ENCODE data around the gene EGFL7.

EGFL7 gene

GRCh38 chr9:136644593-136645351 is 17.9 kb upstream of the EGFL7 start (continued):
- TF ChIP-seq MYNN (tag by site-specific recombination; IDR thresholded peaks at IDR 0.05; ENCODE audit: borderline replicate concordance) (no peak), ZEB2 (tag by site-specific recombination; IDR thresholded peaks at IDR 0.05) (no peak), ZNF544 (tag by site-specific recombination; IDR thresholded peaks at IDR 0.05) (no peak), RBAK (tag by site-specific recombination; IDR thresholded peaks at IDR 0.05) (no peak), ZNF626 (tag by site-specific recombination; IDR thresholded peaks at IDR 0.05) (no peak), ZNF335 (tag by site-specific recombination; conservative IDR thresholded peaks at IDR 0.05) (0 out of 2 replicates have a peak, but pooled peaks have one; percentile 4), ZNF133 (tag by site-specific recombination; IDR thresholded peaks at IDR 0.05) (no peak), ZNF394 (tag by site-specific recombination; IDR thresholded peaks at IDR 0.05; ENCODE audit: borderline replicate concordance) (no peak), ZNF600 (tag by site-specific recombination; IDR thresholded peaks at IDR 0.05) (no peak), ZNF677 (tag by site-specific recombination; IDR thresholded peaks at IDR 0.05) (no peak), ZNF658 (tag by site-specific recombination; IDR thresholded peaks at IDR 0.05) (no peak), KLF10 (tag by site-specific recombination; IDR thresholded peaks at IDR 0.05) (no peak), ATF2 (tag by site-specific recombination; IDR thresholded peaks at IDR 0.05; ENCODE audit: low read depth) (no peak), ZNF521 (tag by site-specific recombination; IDR thresholded peaks at IDR 0.05) (no peak), BCL11B (tag by site-specific recombination; IDR thresholded peaks at IDR 0.05; ENCODE audit: low read depth) (no peak), ZNF670 (tag by site-specific recombination; IDR thresholded peaks at IDR 0.05; ENCODE audit: low read depth) (no peak), SP2 (tag by site-specific recombination; IDR thresholded peaks at IDR 0.05) (no peak), ZNF157 (tag by site-specific recombination; IDR thresholded peaks at IDR 0.05) (no peak), BCL11A (tag by site-specific recombination; IDR thresholded peaks at IDR 0.05; ENCODE audit: low read depth) (no peak), ZNF426 (tag by site-specific recombination; IDR thresholded peaks at IDR 0.05) (no peak), ZBTB8A (tag by site-specific recombination; IDR thresholded peaks at IDR 0.05) (no peak), ZBTB20 (tag by site-specific recombination; IDR thresholded peaks at IDR 0.05) (0 out of 2 replicates have a peak, but pooled peaks have one; percentile 9), ZFHX2 (tag by site-specific recombination; conservative IDR thresholded peaks at IDR 0.05) (peak; percentile 0; the same call in 1 of the 2 replicates), ZNF548 (tag by site-specific recombination; IDR thresholded peaks at IDR 0.05) (no peak), ZNF596 (tag by site-specific recombination; IDR thresholded peaks at IDR 0.05) (no peak), ZNF48 (tag by site-specific recombination; IDR thresholded peaks at IDR 0.05) (no peak)
- TF ChIP-seq, protein P1, sequence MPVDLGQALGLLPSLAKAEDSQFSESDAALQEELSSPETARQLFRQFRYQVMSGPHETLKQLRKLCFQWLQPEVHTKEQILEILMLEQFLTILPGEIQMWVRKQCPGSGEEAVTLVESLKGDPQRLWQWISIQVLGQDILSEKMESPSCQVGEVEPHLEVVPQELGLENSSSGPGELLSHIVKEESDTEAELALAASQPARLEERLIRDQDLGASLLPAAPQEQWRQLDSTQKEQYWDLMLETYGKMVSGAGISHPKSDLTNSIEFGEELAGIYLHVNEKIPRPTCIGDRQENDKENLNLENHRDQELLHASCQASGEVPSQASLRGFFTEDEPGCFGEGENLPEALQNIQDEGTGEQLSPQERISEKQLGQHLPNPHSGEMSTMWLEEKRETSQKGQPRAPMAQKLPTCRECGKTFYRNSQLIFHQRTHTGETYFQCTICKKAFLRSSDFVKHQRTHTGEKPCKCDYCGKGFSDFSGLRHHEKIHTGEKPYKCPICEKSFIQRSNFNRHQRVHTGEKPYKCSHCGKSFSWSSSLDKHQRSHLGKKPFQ (tag by site-specific recombination; IDR thresholded peaks at IDR 0.05), result no peak
- TF ChIP-seq, protein P2, sequence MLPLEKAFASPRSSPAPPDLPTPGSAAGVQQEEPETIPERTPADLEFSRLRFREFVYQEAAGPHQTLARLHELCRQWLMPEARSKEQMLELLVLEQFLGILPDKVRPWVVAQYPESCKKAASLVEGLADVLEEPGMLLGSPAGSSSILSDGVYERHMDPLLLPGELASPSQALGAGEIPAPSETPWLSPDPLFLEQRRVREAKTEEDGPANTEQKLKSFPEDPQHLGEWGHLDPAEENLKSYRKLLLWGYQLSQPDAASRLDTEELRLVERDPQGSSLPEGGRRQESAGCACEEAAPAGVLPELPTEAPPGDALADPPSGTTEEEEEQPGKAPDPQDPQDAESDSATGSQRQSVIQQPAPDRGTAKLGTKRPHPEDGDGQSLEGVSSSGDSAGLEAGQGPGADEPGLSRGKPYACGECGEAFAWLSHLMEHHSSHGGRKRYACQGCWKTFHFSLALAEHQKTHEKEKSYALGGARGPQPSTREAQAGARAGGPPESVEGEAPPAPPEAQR (tag by site-specific recombination; IDR thresholded peaks at IDR 0.05), result no peak
- TF ChIP-seq, protein P3, sequence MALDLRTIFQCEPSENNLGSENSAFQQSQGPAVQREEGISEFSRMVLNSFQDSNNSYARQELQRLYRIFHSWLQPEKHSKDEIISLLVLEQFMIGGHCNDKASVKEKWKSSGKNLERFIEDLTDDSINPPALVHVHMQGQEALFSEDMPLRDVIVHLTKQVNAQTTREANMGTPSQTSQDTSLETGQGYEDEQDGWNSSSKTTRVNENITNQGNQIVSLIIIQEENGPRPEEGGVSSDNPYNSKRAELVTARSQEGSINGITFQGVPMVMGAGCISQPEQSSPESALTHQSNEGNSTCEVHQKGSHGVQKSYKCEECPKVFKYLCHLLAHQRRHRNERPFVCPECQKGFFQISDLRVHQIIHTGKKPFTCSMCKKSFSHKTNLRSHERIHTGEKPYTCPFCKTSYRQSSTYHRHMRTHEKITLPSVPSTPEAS (tag by site-specific recombination; IDR thresholded peaks at IDR 0.05), result no peak
- TF ChIP-seq, protein P4, sequence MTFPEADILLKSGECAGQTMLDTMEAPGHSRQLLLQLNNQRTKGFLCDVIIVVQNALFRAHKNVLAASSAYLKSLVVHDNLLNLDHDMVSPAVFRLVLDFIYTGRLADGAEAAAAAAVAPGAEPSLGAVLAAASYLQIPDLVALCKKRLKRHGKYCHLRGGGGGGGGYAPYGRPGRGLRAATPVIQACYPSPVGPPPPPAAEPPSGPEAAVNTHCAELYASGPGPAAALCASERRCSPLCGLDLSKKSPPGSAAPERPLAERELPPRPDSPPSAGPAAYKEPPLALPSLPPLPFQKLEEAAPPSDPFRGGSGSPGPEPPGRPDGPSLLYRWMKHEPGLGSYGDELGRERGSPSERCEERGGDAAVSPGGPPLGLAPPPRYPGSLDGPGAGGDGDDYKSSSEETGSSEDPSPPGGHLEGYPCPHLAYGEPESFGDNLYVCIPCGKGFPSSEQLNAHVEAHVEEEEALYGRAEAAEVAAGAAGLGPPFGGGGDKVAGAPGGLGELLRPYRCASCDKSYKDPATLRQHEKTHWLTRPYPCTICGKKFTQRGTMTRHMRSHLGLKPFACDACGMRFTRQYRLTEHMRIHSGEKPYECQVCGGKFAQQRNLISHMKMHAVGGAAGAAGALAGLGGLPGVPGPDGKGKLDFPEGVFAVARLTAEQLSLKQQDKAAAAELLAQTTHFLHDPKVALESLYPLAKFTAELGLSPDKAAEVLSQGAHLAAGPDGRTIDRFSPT (tag by site-specific recombination; IDR thresholded peaks at IDR 0.05), result peak; percentile 80; the same call in 1 of the 2 replicates
- TF ChIP-seq, protein P5, sequence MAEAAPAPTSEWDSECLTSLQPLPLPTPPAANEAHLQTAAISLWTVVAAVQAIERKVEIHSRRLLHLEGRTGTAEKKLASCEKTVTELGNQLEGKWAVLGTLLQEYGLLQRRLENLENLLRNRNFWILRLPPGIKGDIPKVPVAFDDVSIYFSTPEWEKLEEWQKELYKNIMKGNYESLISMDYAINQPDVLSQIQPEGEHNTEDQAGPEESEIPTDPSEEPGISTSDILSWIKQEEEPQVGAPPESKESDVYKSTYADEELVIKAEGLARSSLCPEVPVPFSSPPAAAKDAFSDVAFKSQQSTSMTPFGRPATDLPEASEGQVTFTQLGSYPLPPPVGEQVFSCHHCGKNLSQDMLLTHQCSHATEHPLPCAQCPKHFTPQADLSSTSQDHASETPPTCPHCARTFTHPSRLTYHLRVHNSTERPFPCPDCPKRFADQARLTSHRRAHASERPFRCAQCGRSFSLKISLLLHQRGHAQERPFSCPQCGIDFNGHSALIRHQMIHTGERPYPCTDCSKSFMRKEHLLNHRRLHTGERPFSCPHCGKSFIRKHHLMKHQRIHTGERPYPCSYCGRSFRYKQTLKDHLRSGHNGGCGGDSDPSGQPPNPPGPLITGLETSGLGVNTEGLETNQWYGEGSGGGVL (tag by site-specific recombination; IDR thresholded peaks at IDR 0.05), result no peak

Measured in HEK293 (cell line).